H1 (cell line): ENCODE data around the gene SNX25. TPM values are rescaled to one million over a fixed set of nuclear protein-coding genes. Genes with fewer than 3 reads are reported as not detected.

ENCODE experiments used
- CTCF ChIA-PET: fragments of 300-600 bp; sonication (Branson Sonifier 250); formaldehyde crosslinking; loops from one replicate; lab custom pipeline; 2021; ENCODE audit not compliant: partially characterized antibody; lab: Charles Lee
- POLR2A ChIA-PET: fragments of 300-600 bp; sonication (Branson Sonifier 250); formaldehyde crosslinking; loops from one replicate; lab custom pipeline; 2021; ENCODE audit warnings: inconsistent platforms; ENCODE audit not compliant: partially characterized antibody; lab: Charles Lee
- DNase-seq, 2 experiments: peaks; one replicate each; pipeline versions ENCODE4 v3.0.0 to v3.0.0-alpha.2; 2010 to 2022; ENCODE audit warnings: low spot score in 2 of 2, low read depth in 1 of 2, mixed read lengths in 1 of 2
- FAIRE-seq: peaks from 2 replicates; lab custom pipeline; 2011; peaks lifted over from hg19 to GRCh38; lab: Jason Lieb, UNC
- H2AFZ ChIP-seq: 2 replicates; pipeline ENCODE4 v1.8.1; 2012; ENCODE audit warnings: low read length, inconsistent platforms
- H2AK5ac ChIP-seq: 2 replicates; pipeline ENCODE4 v1.6.1; 2013; ENCODE audit warnings: low read depth, low read length
- H2BK120ac ChIP-seq: replicated peaks from 2 replicates; pipeline ENCODE3; 2013; ENCODE audit warnings: low read depth, low read length, inconsistent platforms
- H2BK12ac ChIP-seq: 2 replicates; pipeline ENCODE4 v1.6.1; 2013; ENCODE audit warnings: low read depth, low read length
- H2BK15ac ChIP-seq: 2 replicates; pipeline ENCODE4 v1.6.1; 2013; ENCODE audit warnings: low read length
- H2BK20ac ChIP-seq: 2 replicates; pipeline ENCODE4 v1.6.1; 2013; ENCODE audit warnings: low read length
- H2BK5ac ChIP-seq: 2 replicates; pipeline ENCODE4 v1.6.1; 2013; ENCODE audit warnings: low read depth, low read length
- H3K14ac ChIP-seq: 2 replicates; pipeline ENCODE4 v1.6.1; 2013; ENCODE audit warnings: inconsistent platforms; ENCODE audit not compliant: insufficient read length
- H3K18ac ChIP-seq: 2 replicates; pipeline ENCODE4 v1.6.1; 2013; ENCODE audit warnings: low read length; ENCODE audit errors: extremely low read depth
- H3K23ac ChIP-seq: 2 replicates; pipeline ENCODE4 v1.6.1; 2013; ENCODE audit warnings: inconsistent platforms; ENCODE audit not compliant: insufficient read length
- H3K23me2 ChIP-seq: 2 replicates; pipeline ENCODE4 v1.6.1; 2013; ENCODE audit warnings: low read depth, low read length
- H3K27ac ChIP-seq: 2 replicates; pipeline ENCODE4 v1.6.1; 2011; ENCODE audit warnings: low read depth, low read length, inconsistent platforms
- H3K27me3 ChIP-seq, 4 experiments: replicated peaks in 1 of 4; 1 replicate in 1 of 4; 2 replicates in 3 of 4; pipeline versions ENCODE4 v1.6.1 to v1.8.1; 2011 to 2013; ENCODE audit warnings: low read length in 3 of 4, mild to moderate bottlenecking in 3 of 4, inconsistent platforms in 2 of 4, mixed read lengths in 2 of 4, moderate library complexity in 1 of 4; ENCODE audit not compliant: control insufficient read depth in 3 of 4, insufficient read depth in 3 of 4; ENCODE audit errors: extremely low read depth in 1 of 4
- H3K36me3 ChIP-seq, 4 experiments: 2 replicates each; pipeline versions ENCODE4 v1.6.1 to v1.8.1; 2011 to 2013; ENCODE audit warnings: mild to moderate bottlenecking in 4 of 4, low read length in 3 of 4, moderate library complexity in 2 of 4, control low read depth in 1 of 4, inconsistent platforms in 1 of 4; ENCODE audit not compliant: insufficient read depth in 4 of 4, control insufficient read depth in 2 of 4
- H3K4ac ChIP-seq: replicated peaks from 2 replicates; pipeline ENCODE3; 2013; ENCODE audit warnings: low read length, low read depth, mixed read lengths, inconsistent platforms; ENCODE audit not compliant: insufficient read length
- H3K4me1 ChIP-seq, 4 experiments: replicated peaks in 1 of 4; 1 replicate in 1 of 4; 2 replicates in 3 of 4; pipeline versions ENCODE4 v1.6.1 to v1.8.1; 2011 to 2013; ENCODE audit warnings: low read length in 3 of 4, inconsistent platforms in 2 of 4, mixed read lengths in 1 of 4; ENCODE audit not compliant: insufficient read depth in 4 of 4, control insufficient read depth in 3 of 4
- H3K4me2 ChIP-seq, 2 experiments: 2 replicates each; pipeline versions ENCODE4 v1.6.1 to v1.8.1; 2011 to 2013; ENCODE audit warnings: low read depth in 2 of 2, low read length in 2 of 2, control low read depth in 1 of 2, inconsistent platforms in 1 of 2, mild to moderate bottlenecking in 1 of 2; ENCODE audit not compliant: insufficient read depth in 1 of 2
- H3K4me3 ChIP-seq, 4 experiments: fragments of 200-600, 300-600 bp in 1 of 4; sonication (generic), shearing (Covaris generic), sonication (Bioruptor Twin) in 1 of 4; 2 replicates each; pipeline versions ENCODE4 v1.5.1 to v1.8.1; 2011 to 2016; ENCODE audit warnings: low read length in 4 of 4, low read depth in 3 of 4, control low read depth in 2 of 4, inconsistent platforms in 2 of 4, mild to moderate bottlenecking in 2 of 4, mixed read lengths in 1 of 4, moderate library complexity in 1 of 4; ENCODE audit not compliant: insufficient read depth in 2 of 4; ENCODE audit errors: extremely low read depth in 1 of 4
- H3K56ac ChIP-seq: replicated peaks from 2 replicates; pipeline ENCODE3; 2013; ENCODE audit warnings: low read depth, mild to moderate bottlenecking, mixed read lengths, low read length, inconsistent platforms; ENCODE audit not compliant: insufficient read length
- H3K79me1 ChIP-seq: 2 replicates; pipeline ENCODE4 v1.6.1; 2013; ENCODE audit warnings: low read depth, low read length, control low read depth
- H3K79me2 ChIP-seq, 2 experiments: 2 replicates each; pipeline versions ENCODE4 v1.6.1 to v1.8.1; 2012 to 2013; ENCODE audit warnings: low read length in 2 of 2, mild to moderate bottlenecking in 2 of 2, inconsistent platforms in 1 of 2; ENCODE audit not compliant: insufficient read depth in 2 of 2, control insufficient read depth in 1 of 2
- H3K9ac ChIP-seq, 4 experiments: replicated peaks in 1 of 4; 1 replicate in 1 of 4; 2 replicates in 3 of 4; pipeline versions ENCODE4 v1.6.1 to v1.8.1; 2011 to 2013; ENCODE audit warnings: low read depth in 3 of 4, low read length in 3 of 4, control low read depth in 2 of 4, mild to moderate bottlenecking in 2 of 4, moderate library complexity in 2 of 4, inconsistent platforms in 1 of 4; ENCODE audit errors: extremely low read depth in 1 of 4
- H3K9me3 ChIP-seq, 2 experiments: 2 replicates each; pipeline versions ENCODE4 v1.6.1 to v1.8.1; 2012 to 2013; ENCODE audit warnings: mild to moderate bottlenecking in 2 of 2, moderate library complexity in 2 of 2, control low read depth in 1 of 2, inconsistent platforms in 1 of 2, low read depth in 1 of 2, low read length in 1 of 2, mixed read lengths in 1 of 2; ENCODE audit not compliant: insufficient read depth in 2 of 2
- H4K20me1 ChIP-seq, 2 experiments: replicated peaks in 1 of 2; 2 replicates each; pipeline versions ENCODE3 to v1.8.1; 2011 to 2013; ENCODE audit warnings: inconsistent platforms in 2 of 2, low read length in 2 of 2, mild to moderate bottlenecking in 1 of 2; ENCODE audit not compliant: insufficient read depth in 2 of 2, control insufficient read depth in 1 of 2
- H4K5ac ChIP-seq: 2 replicates; pipeline ENCODE4 v1.6.1; 2013; ENCODE audit warnings: low read length, low read depth, mixed read lengths, inconsistent platforms; ENCODE audit not compliant: insufficient read length
- H4K8ac ChIP-seq: 2 replicates; pipeline ENCODE4 v1.8.0; 2013; ENCODE audit warnings: mild to moderate bottlenecking, moderate library complexity, low read length, inconsistent platforms; ENCODE audit not compliant: insufficient read depth; ENCODE audit errors: extremely low read depth
- H4K91ac ChIP-seq: replicated peaks from 2 replicates; pipeline ENCODE3; 2013; ENCODE audit warnings: low read length, mixed read lengths, inconsistent platforms; ENCODE audit not compliant: insufficient read length
- ATF3 ChIP-seq: IDR thresholded peaks from 2 replicates; pipeline ENCODE4 v1.6.1; 2011; ENCODE audit warnings: low read depth, mild to moderate bottlenecking, low read length; ENCODE audit not compliant: insufficient read depth
- CHD2 ChIP-seq: IDR thresholded peaks from 2 replicates; pipeline ENCODE4 v1.6.1; 2012; ENCODE audit warnings: low read length, improper control_type of control experiment
- MAFK ChIP-seq: IDR thresholded peaks from 2 replicates; pipeline ENCODE4 v1.6.1; 2012; ENCODE audit warnings: low read depth, mild to moderate bottlenecking, improper control_type of control experiment, low read length
- MAX ChIP-seq: IDR thresholded peaks from 2 replicates; pipeline ENCODE4 v1.6.1; 2012; ENCODE audit warnings: inconsistent platforms
- RBBP5 ChIP-seq: IDR thresholded peaks from 2 replicates; pipeline ENCODE4 v1.7.1; 2012; ENCODE audit warnings: low read depth, mild to moderate bottlenecking, inconsistent platforms, low read length, moderate library complexity, borderline replicate concordance
- SIRT6 ChIP-seq: IDR thresholded peaks from one replicate; pipeline ENCODE4 v1.7.1; 2012; ENCODE audit warnings: low read length, inconsistent platforms
- SUZ12 ChIP-seq: fragments of 200-600 bp; sonication (generic); IDR thresholded peaks from 2 replicates; pipeline ENCODE4 v1.6.1; 2012; ENCODE audit warnings: mild to moderate bottlenecking, inconsistent platforms, low read length, moderate library complexity, mixed read lengths
- WGBS, 2 experiments: shearing (Covaris generic) in 1 of 2; methylation state at CpG; one replicate each; pipeline versions ENCODE4 v1.1.6 to v1.1.7; 2013 to 2015; ENCODE audit warnings: low lambda C conversion rate in 2 of 2, mixed read lengths in 2 of 2, inconsistent platforms in 1 of 2, low coverage in 1 of 2, missing lambda C conversion rate in 1 of 2; ENCODE audit not compliant: insufficient replicate concordance in 2 of 2, insufficient coverage in 1 of 2, insufficient read length in 1 of 2; ENCODE audit errors: extremely low coverage in 1 of 2, missing lambda C conversion rate in 1 of 2; 5-methylcytosine and 5-hydroxymethylcytosine counted together
- polyA plus RNA-seq, 7 experiments: library from polyadenylated mRNA; depleted of rRNA in 3 of 7; stranded (reverse) in 5 of 7; unstranded in 2 of 7; fragments of >200 nt in 5 of 7; fragments of 200-250 nt in 2 of 7; gene quantifications; 1 replicate in 5 of 7; 2 replicates in 1 of 7; 4 replicates in 1 of 7; pipeline versions ENCODE4 v1.2.1 to v1.2.3, GENCODE V29; 2011 to 2013; ENCODE audit warnings: missing spikeins in 2 of 7, mixed read lengths in 2 of 7
- total RNA-seq: library from RNA; stranded (reverse); fragmentation: NEBNext Ultra II Directional; extraction: Animal tissue kit (Norgen Biotek cat#: 25700); gene quantifications from 2 replicates; pipeline ENCODE4 v1.2.1, GENCODE V29; 2021
- TF ChIP-seq, protein P1 (sequence below), 3 experiments: IDR thresholded peaks; 1 replicate in 2 of 3; 2 replicates in 1 of 3; pipeline versions ENCODE4 v1.5.1 to v1.6.1; 2011; ENCODE audit warnings: low read length in 3 of 3, mild to moderate bottlenecking in 3 of 3, inconsistent platforms in 2 of 3, low read depth in 1 of 3, moderate library complexity in 1 of 3; ENCODE audit not compliant: insufficient read depth in 1 of 3; ENCODE audit errors: control extremely low read depth in 1 of 3
- TF ChIP-seq, protein P2 (sequence below): IDR thresholded peaks from 2 replicates; pipeline ENCODE4 v1.6.1; 2012; ENCODE audit warnings: low read length, inconsistent platforms

SNX25 gene
- total and polyA plus RNA-seq, 2 of the 8 experiments (the other 6 are each of a cell fraction or from before 2014, with no cell fraction given), result 5.4 to 19.9 TPM

GRCh38 chr4:185263419-185263818, 54.0 kb downstream of the SNX25 start:
- no peak overlapping the region for H3K4ac ChIP-seq
- no peak overlapping the region for H3K18ac ChIP-seq
- H4K91ac ChIP-seq, result no peak overlapping the region
- H3K9ac ChIP-seq, result no peak overlapping the region
- H3K79me2 ChIP-seq, result no peaks in the 10 kb centered on the region
- ChIA-PET CTCF (interaction anchor here (1.2 to 1.3 kb wide), 2 partner anchors 39 to 80 kb away, joined by 3 read pairs; no protein-coding TSS in a partner anchor), POLR2A (no interaction called here)
- H2BK12ac ChIP-seq, result no peak overlapping the region
- H3K23ac ChIP-seq, result no peak overlapping the region
- FAIRE-seq (no peak), DNase-seq (no peak)
- H3K4me2 ChIP-seq, result no peak overlapping the region
- no peak overlapping the region for H2AFZ ChIP-seq
- H3K27me3 ChIP-seq, result no peaks in the 10 kb centered on the region
- no peak overlapping the region for H2BK15ac ChIP-seq
- H3K36me3 ChIP-seq, result peaks cover 0 to 27% (median 2%) of the 10 kb centered on the region in 4 experiments; a peak in 4 of 8 replicates
- TF ChIP-seq MAX (no peak), SUZ12 (no peak), RBBP5 (no peak), MAFK (no peak), SIRT6 (no peak), CHD2 (no peak), ATF3 (no peak)
- TF ChIP-seq, protein P1, sequence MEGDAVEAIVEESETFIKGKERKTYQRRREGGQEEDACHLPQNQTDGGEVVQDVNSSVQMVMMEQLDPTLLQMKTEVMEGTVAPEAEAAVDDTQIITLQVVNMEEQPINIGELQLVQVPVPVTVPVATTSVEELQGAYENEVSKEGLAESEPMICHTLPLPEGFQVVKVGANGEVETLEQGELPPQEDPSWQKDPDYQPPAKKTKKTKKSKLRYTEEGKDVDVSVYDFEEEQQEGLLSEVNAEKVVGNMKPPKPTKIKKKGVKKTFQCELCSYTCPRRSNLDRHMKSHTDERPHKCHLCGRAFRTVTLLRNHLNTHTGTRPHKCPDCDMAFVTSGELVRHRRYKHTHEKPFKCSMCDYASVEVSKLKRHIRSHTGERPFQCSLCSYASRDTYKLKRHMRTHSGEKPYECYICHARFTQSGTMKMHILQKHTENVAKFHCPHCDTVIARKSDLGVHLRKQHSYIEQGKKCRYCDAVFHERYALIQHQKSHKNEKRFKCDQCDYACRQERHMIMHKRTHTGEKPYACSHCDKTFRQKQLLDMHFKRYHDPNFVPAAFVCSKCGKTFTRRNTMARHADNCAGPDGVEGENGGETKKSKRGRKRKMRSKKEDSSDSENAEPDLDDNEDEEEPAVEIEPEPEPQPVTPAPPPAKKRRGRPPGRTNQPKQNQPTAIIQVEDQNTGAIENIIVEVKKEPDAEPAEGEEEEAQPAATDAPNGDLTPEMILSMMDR (IDR thresholded peaks at IDR 0.05; ENCODE audit: control extremely low read depth in 1 of 3, insufficient read depth in 1 of 3, low read depth in 1 of 3, low read length in 3 of 3), result no peak
- TF ChIP-seq, protein P2, sequence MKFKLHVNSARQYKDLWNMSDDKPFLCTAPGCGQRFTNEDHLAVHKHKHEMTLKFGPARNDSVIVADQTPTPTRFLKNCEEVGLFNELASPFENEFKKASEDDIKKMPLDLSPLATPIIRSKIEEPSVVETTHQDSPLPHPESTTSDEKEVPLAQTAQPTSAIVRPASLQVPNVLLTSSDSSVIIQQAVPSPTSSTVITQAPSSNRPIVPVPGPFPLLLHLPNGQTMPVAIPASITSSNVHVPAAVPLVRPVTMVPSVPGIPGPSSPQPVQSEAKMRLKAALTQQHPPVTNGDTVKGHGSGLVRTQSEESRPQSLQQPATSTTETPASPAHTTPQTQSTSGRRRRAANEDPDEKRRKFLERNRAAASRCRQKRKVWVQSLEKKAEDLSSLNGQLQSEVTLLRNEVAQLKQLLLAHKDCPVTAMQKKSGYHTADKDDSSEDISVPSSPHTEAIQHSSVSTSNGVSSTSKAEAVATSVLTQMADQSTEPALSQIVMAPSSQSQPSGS, result no peak
- peaks cover 0 to 6% (median 2%) of the 10 kb centered on the region in 4 experiments; a peak in 3 of 7 replicates for H3K4me1 ChIP-seq
- no peaks in the 10 kb centered on the region for H3K9me3 ChIP-seq
- H3K23me2 ChIP-seq, result no peaks in the 10 kb centered on the region
- no peak overlapping the region for H3K27ac ChIP-seq
- no peak overlapping the region for H3K14ac ChIP-seq
- H2AK5ac ChIP-seq, result no peak overlapping the region
- no peak overlapping the region for H3K4me3 ChIP-seq
- H2BK20ac ChIP-seq, result no peak overlapping the region
- no peak overlapping the region for H4K5ac ChIP-seq
- H3K56ac ChIP-seq, result no peak overlapping the region
- 97% methylated on average over 2 of the region's 2 CpGs; no CpG with 5 or more reads in 1 of the 2 experiments for WGBS, 2 experiments
- H3K79me1 ChIP-seq, result peaks cover 2% of the 10 kb centered on the region; the same call in 1 of the 2 replicates
- no peak overlapping the region for H2BK120ac ChIP-seq
- H2BK5ac ChIP-seq, result no peak overlapping the region
- H4K20me1 ChIP-seq, result no peaks in the 10 kb centered on the region
- no peak overlapping the region for H4K8ac ChIP-seq
